A673 (cell line): Measurements from ENCODE around the gene OGA. TPM values are rescaled to one million over a fixed set of nuclear protein-coding genes. Genes with fewer than 3 reads are reported as not detected.
A peak's percentile ranks its signal among the peaks of the same experiment; 100 is the strongest.

Experiments used
- BruUV-seq: library from RNA; stranded (reverse); fragments of 400-500 nt; replicated peaks from 2 replicates; lab custom pipeline; 2021; lab: Mats Ljungman, UMichigan
- CTCF ChIA-PET: fragments of 300-600 bp; sonication (Branson Sonifier 250); formaldehyde crosslinking; loops from one replicate; lab custom pipeline; 2022; ENCODE audit warnings: antibody characterized with exemption; lab: Charles Lee
- POLR2A ChIA-PET: fragments of 300-600 bp; sonication (Branson Sonifier 250); formaldehyde crosslinking; loops from one replicate; lab custom pipeline; 2022; ENCODE audit warnings: antibody characterized with exemption; ENCODE audit not compliant: low non-redundant PET; lab: Charles Lee
- DNase-seq: peaks from one replicate; pipeline ENCODE4 v3.0.0-alpha.2; 2015; ENCODE audit warnings: low spot score
- H3K27ac ChIP-seq: fragments of 200-600 bp; sonication (generic); 2 replicates; pipeline ENCODE4 v1.5.1; 2016; ENCODE audit warnings: mixed run types, low read depth, mild to moderate bottlenecking, mixed read lengths, antibody characterized with exemption, low read length; ENCODE audit not compliant: poor library complexity, severe bottlenecking
- H3K27me3 ChIP-seq: fragments of 200-600 bp; sonication (generic); replicated peaks from 2 replicates; pipeline ENCODE4 v1.6.1; 2017; ENCODE audit warnings: mixed run types, low read depth, mild to moderate bottlenecking, mixed read lengths, antibody characterized with exemption, low read length; ENCODE audit not compliant: insufficient read depth, poor library complexity
- H3K36me3 ChIP-seq: fragments of 200-600 bp; sonication (generic); 2 replicates; pipeline ENCODE4 v1.6.1; 2016; ENCODE audit warnings: mixed run types, mild to moderate bottlenecking, mixed read lengths, antibody characterized with exemption, low read length; ENCODE audit not compliant: insufficient read depth, poor library complexity, severe bottlenecking
- H3K4me1 ChIP-seq: fragments of 200-600 bp; sonication (generic); 2 replicates; pipeline ENCODE4 v1.6.1; 2017; ENCODE audit warnings: mixed run types, mild to moderate bottlenecking, mixed read lengths, antibody characterized with exemption, low read length; ENCODE audit not compliant: insufficient read depth, poor library complexity, severe bottlenecking
- H3K4me3 ChIP-seq: fragments of 200-600 bp; sonication (generic); 2 replicates; pipeline ENCODE4 v1.5.1; 2016; ENCODE audit warnings: low read depth, mixed run types, mild to moderate bottlenecking, mixed read lengths, low read length; ENCODE audit not compliant: poor library complexity, severe bottlenecking
- H3K9me3 ChIP-seq: fragments of 200-600 bp; sonication (generic); 2 replicates; pipeline ENCODE4 v1.6.1; 2016; ENCODE audit warnings: mixed run types, low read depth, mild to moderate bottlenecking, mixed read lengths, antibody characterized with exemption, low read length; ENCODE audit not compliant: poor library complexity, severe bottlenecking
- CTCF ChIP-seq: fragments of 300-800, 200-600 bp; sonication (generic); conservative IDR thresholded peaks from 2 replicates; pipeline ENCODE4 v1.5.1; 2017; ENCODE audit warnings: low read depth, mild to moderate bottlenecking, antibody characterized with exemption, low read length, moderate library complexity, mixed read lengths
- EZH2 ChIP-seq: fragments of 200-600 bp; sonication (generic); IDR thresholded peaks from 2 replicates; pipeline ENCODE4 v1.6.1; 2017; ENCODE audit warnings: borderline replicate concordance, low read depth, mild to moderate bottlenecking, mixed read lengths, antibody characterized with exemption, low read length; ENCODE audit not compliant: poor library complexity, severe bottlenecking
- intact Hi-C: fragments of 100-400 bp; cut with micrococcal nuclease; formaldehyde crosslinking; loops from one replicate; pipeline ENCODE4 v1.10.0; 2022; ENCODE audit not compliant: unreplicated experiment
- total RNA-seq: library from RNA; stranded (reverse); gene quantifications from 2 replicates; pipeline ENCODE4 v1.2.3, GENCODE V29; 2021

Gene OGA
- total RNA-seq, 1 experiment from 2014 or later, result 109 TPM

GRCh38 chr10:101830322-101831168, 12.3 kb upstream of the OGA start:
- CTCF ChIA-PET, result interaction anchor here (1.6 kb wide), 1 partner anchor 10 kb away, joined by 7 read pairs; no protein-coding TSS in a partner anchor
- intact Hi-C loops, result no loop called here
- no TSS peak for BruUV-seq
- Histone ChIP-seq H3K36me3 (no peaks in the 10 kb centered on the region), H3K27me3 (no peaks in the 10 kb centered on the region), H3K4me3 (peak overlapping the region; percentile 46), H3K27ac (peak overlapping the region; percentile 69), H3K9me3 (no peaks in the 10 kb centered on the region), H3K4me1 (peaks cover 10% of the 10 kb centered on the region)
- TF ChIP-seq CTCF (no peak), EZH2 (no peak)
- DNase-seq, result peak; percentile 95
- POLR2A ChIA-PET, result interaction anchor here (0.6 kb wide), 1 partner anchor 359 kb away, joined by 6 read pairs; no protein-coding TSS in a partner anchor

- no peaks in the 10 kb centered on the region for H3K9me3 ChIP-seq
- intact Hi-C loops, result no loop called here
- peak overlapping the region; percentile 46 for H3K4me3 ChIP-seq
- TF ChIP-seq CTCF, result no peak
- no peak for TF ChIP-seq EZH2
- no peaks in the 10 kb centered on the region for H3K27me3 ChIP-seq
- POLR2A ChIA-PET, result interaction anchor here (0.6 kb wide), 1 partner anchor 360 kb away, joined by 6 read pairs; no protein-coding TSS in a partner anchor
- no TSS peak for BruUV-seq
- DNase-seq, result peak; percentile 55
- H3K4me1 ChIP-seq, result peaks cover 10% of the 10 kb centered on the region
- peak overlapping the region; percentile 69 for H3K27ac ChIP-seq
- H3K36me3 ChIP-seq, result no peaks in the 10 kb centered on the region
- CTCF ChIA-PET, result interaction anchor here (0.6 kb wide), 1 partner anchor 11 kb away, joined by 3 read pairs; no protein-coding TSS in a partner anchor
These were observed 11.5 kb upstream of the OGA start for GRCh38 chr10:101829561-101830315.

- intact Hi-C loops, result no loop called here
- no peak overlapping the region for H3K4me3 ChIP-seq
- POLR2A ChIA-PET, result no interaction called here
These were observed 10.7 kb upstream of the OGA start for GRCh38 chr10:101828766-101829551.

More at GRCh38 chr10:101828766-101829551, 10.7 kb upstream of the OGA start:
- Histone ChIP-seq H3K9me3 (no peaks in the 10 kb centered on the region), H3K27me3 (no peaks in the 10 kb centered on the region), H3K27ac (no peak overlapping the region), H3K36me3 (no peaks in the 10 kb centered on the region), H3K4me1 (peaks cover 10% of the 10 kb centered on the region)
- CTCF ChIA-PET, result interaction anchor here (0.6 kb wide), 1 partner anchor 11 kb away, joined by 3 read pairs; no protein-coding TSS in a partner anchor
- no peak for DNase-seq
- BruUV-seq, result no TSS peak
- no peak for TF ChIP-seq EZH2
- no peak for TF ChIP-seq CTCF
